IMR-90 (cell line): ENCODE measurements around the gene IMPDH1.

ENCODE experiments used
- ELK1 ChIP-seq: fragments of 150-350 bp; IDR thresholded peaks from 2 replicates; pipeline ENCODE4 v1.6.1; 2016; ENCODE audit warnings: low read depth, mild to moderate bottlenecking, low read length, moderate library complexity, borderline replicate concordance
- USF2 ChIP-seq: fragments of 150-350 bp; IDR thresholded peaks from 2 replicates; pipeline ENCODE4 v1.6.1; 2017; ENCODE audit warnings: mild to moderate bottlenecking, antibody characterized with exemption, low read length, low read depth

DNA sequence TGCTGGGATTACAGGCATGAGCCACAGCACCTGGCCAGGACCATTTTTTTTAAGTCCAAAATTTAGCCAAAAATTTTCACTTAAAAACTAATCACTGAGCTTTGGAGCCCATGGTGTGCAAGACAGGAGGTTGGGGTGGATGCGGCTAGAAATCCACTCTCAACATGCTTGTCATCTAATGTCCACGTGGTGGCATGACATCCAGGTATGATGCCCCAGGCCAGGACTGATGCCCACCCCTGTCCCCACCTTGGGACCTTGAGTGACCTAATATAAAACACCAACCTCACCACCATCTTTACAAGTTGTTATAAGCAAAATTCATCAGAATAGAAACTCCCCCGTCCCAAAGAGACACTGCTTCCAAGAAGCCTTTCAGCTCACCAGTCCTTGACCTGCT lies 20.4 kb upstream of the IMPDH1 start:
- no peak for TF ChIP-seq ELK1
- TF ChIP-seq USF2: no peak
